Lower lobe of right lung (tissue), 2 donors: ENCODE results near the gene HOXA9. TPM values are rescaled to one million over a fixed set of nuclear protein-coding genes. Genes with fewer than 3 reads are reported as not detected.
A peak's percentile ranks its signal among the peaks of the same experiment; 100 is the strongest.

Experiments
- ATAC-seq, 2 donors: fragments of 200-7000 bp; cut with Tn5 transposase; one replicate each; pipeline ENCODE4 v1.9.1; 2020 to 2022; ENCODE audit warnings: mild to moderate bottlenecking in 2 of 2, moderate library complexity in 2 of 2
- DNase-seq: peaks from one replicate; pipeline ENCODE4 v3.0.0-alpha.2; 2020
- H3K27ac ChIP-seq: fragments of 200-600 bp; one replicate; pipeline ENCODE4 v1.8.0; 2022
- H3K27me3 ChIP-seq: fragments of 200-600 bp; one replicate; pipeline ENCODE4 v1.8.0; 2022; ENCODE audit warnings: low read depth
- H3K36me3 ChIP-seq: fragments of 200-600 bp; one replicate; pipeline ENCODE4 v1.8.0; 2022; ENCODE audit warnings: mild to moderate bottlenecking
- H3K4me1 ChIP-seq: fragments of 200-600 bp; one replicate; pipeline ENCODE4 v1.8.0; 2022
- H3K4me3 ChIP-seq: fragments of 200-600 bp; one replicate; pipeline ENCODE4 v1.8.0; 2022; ENCODE audit warnings: mild to moderate bottlenecking
- H3K9me3 ChIP-seq: fragments of 200-600 bp; one replicate; pipeline ENCODE4 v1.8.0; 2022
- intact Hi-C: fragments of 100-400 bp; cut with DNase I; formaldehyde crosslinking; loops from one replicate; pipeline ENCODE4 v1.11.0; 2022
- total RNA-seq: library from RNA; stranded (reverse); fragmentation: NEBNext Ultra II Directional; extraction: Animal tissue kit (Norgen Biotek cat#: 25700); gene quantifications from one replicate; pipeline ENCODE4 v1.2.1, GENCODE V29; 2021
- TF ChIP-seq, protein P1 (sequence below): fragments of 200-600 bp; IDR thresholded peaks from one replicate; pipeline ENCODE4 v1.8.0; 2022; ENCODE audit warnings: antibody characterized with exemption, mild to moderate bottlenecking
- donor health status: DM: no; HTN: yes; CAD: no; lungs with severe emphysema.

The HOXA9 gene
- total RNA-seq, 1 donor from 2014 or later: 1.7 TPM

DNA sequence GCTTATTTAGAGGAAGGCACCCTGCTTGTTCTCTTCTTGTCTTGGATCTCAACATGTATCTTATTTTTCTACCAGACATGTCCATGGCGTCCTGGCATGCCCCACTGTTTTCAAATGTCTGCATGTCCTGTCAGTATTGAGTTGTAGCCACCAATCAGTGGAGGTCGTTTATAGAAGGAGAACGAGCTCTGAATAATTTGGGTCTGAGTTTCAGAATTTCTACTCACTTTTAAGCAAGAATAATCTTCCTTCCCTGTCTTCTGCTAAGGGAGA, 37.5 kb upstream of the HOXA9 start:
- H3K4me1 ChIP-seq: peaks cover 41% of the 10 kb centered on the region
- peaks cover 94% of the 10 kb centered on the region for H3K27me3 ChIP-seq
- TF ChIP-seq, protein P1, sequence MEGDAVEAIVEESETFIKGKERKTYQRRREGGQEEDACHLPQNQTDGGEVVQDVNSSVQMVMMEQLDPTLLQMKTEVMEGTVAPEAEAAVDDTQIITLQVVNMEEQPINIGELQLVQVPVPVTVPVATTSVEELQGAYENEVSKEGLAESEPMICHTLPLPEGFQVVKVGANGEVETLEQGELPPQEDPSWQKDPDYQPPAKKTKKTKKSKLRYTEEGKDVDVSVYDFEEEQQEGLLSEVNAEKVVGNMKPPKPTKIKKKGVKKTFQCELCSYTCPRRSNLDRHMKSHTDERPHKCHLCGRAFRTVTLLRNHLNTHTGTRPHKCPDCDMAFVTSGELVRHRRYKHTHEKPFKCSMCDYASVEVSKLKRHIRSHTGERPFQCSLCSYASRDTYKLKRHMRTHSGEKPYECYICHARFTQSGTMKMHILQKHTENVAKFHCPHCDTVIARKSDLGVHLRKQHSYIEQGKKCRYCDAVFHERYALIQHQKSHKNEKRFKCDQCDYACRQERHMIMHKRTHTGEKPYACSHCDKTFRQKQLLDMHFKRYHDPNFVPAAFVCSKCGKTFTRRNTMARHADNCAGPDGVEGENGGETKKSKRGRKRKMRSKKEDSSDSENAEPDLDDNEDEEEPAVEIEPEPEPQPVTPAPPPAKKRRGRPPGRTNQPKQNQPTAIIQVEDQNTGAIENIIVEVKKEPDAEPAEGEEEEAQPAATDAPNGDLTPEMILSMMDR: no peak
- no peak for ATAC-seq
- H3K27ac ChIP-seq: no peak overlapping the region
- no peaks in the 10 kb centered on the region for H3K9me3 ChIP-seq
- no peak overlapping the region for H3K4me3 ChIP-seq
- no peak for DNase-seq
- no peaks in the 10 kb centered on the region for H3K36me3 ChIP-seq
- intact Hi-C loops: no loop called here

DNA sequence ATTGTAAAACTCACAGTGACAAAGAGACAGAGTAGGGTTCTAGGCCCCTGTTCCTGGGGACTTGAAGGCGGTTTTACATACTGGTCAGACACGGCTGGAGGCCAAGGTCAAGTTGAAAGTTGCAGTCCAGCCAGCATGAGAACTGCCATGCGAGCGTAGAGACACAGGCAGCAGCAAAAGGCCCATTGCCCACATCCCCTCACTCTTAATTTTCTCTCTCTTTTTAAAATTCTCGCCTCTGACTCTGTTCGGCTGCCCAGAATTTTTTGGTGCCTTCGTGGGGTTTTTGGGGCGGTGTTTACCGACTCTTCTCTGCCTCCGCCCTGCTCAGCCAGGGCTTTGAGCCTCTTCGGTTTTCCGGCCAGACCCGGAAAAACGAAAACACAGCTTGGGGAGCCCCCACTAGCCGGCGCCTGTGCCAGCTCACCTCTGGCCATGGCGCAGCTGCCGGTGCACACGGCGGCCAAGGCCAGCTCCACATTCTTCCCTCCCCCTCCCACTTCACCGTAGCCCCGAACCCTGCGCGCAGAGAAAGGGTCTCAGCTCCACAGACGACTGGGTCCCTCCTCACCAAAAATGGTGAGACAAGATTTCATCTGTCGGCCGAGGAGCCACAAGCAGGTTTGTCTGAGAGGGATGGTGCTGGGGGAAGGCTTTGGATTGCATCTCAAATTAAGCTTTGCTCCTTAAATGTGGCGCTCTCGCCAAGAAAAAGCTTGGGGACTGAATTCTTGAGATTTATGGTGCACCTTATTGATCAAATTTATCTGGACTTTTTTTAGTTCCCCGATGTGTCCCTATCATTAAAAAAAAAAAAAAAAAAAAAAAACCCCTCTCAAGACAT, 36.9 kb upstream of the HOXA9 start:
- H3K27ac ChIP-seq: no peak overlapping the region
- H3K27me3 ChIP-seq: peaks cover 94% of the 10 kb centered on the region
- H3K4me3 ChIP-seq: no peak overlapping the region
- peaks cover 41% of the 10 kb centered on the region for H3K4me1 ChIP-seq
- H3K36me3 ChIP-seq: no peaks in the 10 kb centered on the region
- ATAC-seq (no peak), DNase-seq (no peak)
- no peaks in the 10 kb centered on the region for H3K9me3 ChIP-seq
- intact Hi-C loops: no loop called here
- TF ChIP-seq, protein P1: no peak

DNA sequence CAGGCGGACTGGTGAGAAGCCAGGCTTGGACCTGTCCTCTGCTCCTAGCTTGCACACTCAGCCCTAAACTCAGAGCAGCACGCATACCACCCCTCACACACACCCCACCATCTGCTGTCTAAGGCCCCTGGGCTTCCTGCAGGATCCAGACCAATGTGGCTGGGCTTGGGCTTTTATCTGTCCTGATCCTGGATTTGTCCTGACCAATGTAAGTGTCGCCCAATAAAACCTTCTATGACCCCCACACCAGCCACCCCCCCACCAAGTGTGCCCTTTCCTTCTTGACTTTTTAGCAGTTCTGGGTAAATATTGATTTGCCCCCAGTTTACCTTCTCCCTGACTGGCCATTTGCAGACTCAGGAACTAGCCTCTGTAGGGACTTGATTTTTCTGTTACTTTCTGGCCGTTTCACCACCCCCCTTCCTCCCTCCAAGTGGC, 36.3 kb upstream of the HOXA9 start:
- intact Hi-C loops: no loop called here
- no peak overlapping the region for H3K4me3 ChIP-seq

DNA sequence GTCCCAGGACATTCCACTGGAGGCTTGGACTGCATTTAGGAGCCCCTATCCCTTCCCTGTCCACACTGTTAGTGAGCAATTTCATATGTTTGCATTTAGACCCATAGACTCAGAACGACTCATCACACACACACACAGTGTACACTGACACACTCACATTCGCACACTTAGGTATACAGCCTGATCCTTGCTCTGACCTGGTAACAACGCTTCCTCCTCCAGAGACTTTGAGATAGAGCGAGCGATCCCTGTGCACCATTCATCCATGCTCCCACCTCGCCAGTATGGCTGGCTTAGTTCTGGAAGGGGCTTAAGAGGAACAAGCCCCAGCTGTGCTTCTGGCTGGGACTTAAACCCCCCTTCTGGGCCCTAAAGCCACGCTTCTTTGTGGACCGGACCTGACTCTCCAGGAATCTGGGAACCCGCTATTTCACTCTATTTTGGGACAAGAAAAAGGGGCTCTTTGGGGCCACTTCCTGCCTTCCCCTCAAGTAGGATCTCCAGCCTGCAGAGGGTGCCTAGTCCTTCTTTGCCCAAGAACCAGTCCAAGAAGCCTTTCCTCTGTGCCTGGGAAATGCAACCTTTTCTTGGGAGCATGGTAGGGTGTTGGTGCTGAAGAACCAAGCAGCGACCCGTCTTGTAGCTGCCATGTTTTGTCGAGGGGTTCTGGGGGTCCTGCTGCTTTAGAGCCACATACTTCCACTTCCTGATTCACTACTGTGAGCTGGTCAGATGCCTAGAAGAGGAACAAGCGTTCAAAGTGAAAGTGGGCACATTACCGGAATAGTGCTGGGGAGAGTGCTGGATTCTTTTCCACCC, 35.6 kb upstream of the HOXA9 start:
- Histone ChIP-seq H3K4me1 (peaks cover 41% of the 10 kb centered on the region), H3K27ac (no peak overlapping the region), H3K27me3 (peaks cover 94% of the 10 kb centered on the region), H3K4me3 (peak overlapping the region; percentile 37), H3K36me3 (no peaks in the 10 kb centered on the region), H3K9me3 (no peaks in the 10 kb centered on the region)
- DNase-seq (no peak), ATAC-seq (peak; percentile 35 to 58)
- intact Hi-C loops: no loop called here
- TF ChIP-seq, protein P1: no peak

More for the DNA sequence above, 36.3 kb upstream of the HOXA9 start:
- no peak overlapping the region for H3K27ac ChIP-seq
- H3K36me3 ChIP-seq: no peaks in the 10 kb centered on the region
- ATAC-seq (no peak), DNase-seq (no peak)
- peaks cover 41% of the 10 kb centered on the region for H3K4me1 ChIP-seq
- H3K27me3 ChIP-seq: peaks cover 94% of the 10 kb centered on the region
- H3K9me3 ChIP-seq: no peaks in the 10 kb centered on the region
- TF ChIP-seq, protein P1: no peak

DNA sequence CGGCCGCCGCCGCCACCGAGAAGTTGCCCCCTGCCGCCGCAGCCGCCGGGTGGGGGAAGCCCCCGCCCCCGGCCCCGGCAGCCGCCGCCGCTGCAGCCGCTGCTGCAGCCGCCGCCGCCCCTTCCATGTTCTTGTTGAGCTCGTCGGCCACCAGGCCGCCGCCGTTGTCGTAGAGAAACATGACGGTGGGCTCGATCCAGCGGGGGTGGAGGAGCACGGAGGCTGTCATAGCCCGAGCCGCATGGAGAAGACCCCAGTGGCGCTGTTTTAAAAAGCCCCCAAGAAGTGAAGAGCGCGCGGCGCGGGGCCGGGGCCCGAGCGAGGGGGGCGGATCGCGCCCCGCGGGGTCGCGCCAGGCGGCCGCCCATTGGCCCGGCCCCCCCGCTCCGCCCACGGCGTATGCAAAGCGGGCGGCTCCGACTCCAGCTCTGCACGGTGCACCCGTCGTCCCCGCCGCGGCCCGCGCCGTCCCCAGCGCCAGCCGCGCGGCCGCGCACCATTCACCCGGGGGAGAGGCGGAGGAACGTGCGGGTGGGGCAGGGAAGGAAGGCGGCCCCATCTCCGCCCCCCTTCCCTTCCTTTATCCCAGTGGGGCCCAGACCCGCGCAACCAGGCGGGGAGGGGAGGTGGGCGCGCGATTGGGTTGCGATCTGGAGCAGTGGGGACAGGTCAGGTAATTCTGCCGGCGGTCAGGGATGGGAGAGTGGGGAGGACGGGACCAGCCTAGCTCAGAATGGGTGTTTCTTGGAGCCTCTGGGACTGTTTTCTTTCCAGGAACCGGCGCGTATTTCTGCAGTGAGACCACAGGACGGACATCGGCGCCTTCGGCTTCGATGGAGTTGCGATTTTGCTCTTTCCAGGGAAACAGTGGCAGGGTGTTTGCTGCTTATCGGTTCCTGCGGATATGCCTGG, 34.8 kb upstream of the HOXA9 start, which contains the start of gene HOXA13:
HOXA13 (minus strand) TSS at position 243 of the 912 bp plus-strand sequence; CDS start at position 229, 14 bp downstream.
- ATAC-seq (peak; percentile 21 to 35), DNase-seq (no peak)
- peak within 1 kb of the TSS; percentile 37 for H3K4me3 ChIP-seq
- H3K9me3 ChIP-seq: no peaks in the 10 kb centered on the region
- TF ChIP-seq, protein P1: no peak
- H3K27me3 ChIP-seq: peaks cover 94% of the 10 kb centered on the region
- intact Hi-C loops: loop anchor here (10.0 kb wide), 1 partner anchor 885 kb away; no protein-coding TSS in a partner anchor
- no peaks in the 10 kb centered on the region for H3K36me3 ChIP-seq
- H3K27ac ChIP-seq: no peak within 1 kb of the TSS
- H3K4me1 ChIP-seq: peaks cover 32% of the 10 kb centered on the region
